NCI-H345 treated with DMSO at 0.1 percent for 48 hours (cell line): ENCODE data around the gene SSTR5.

Experiments used
- DNase-seq: peaks from one replicate; lab custom pipeline; 2025; ENCODE audit not compliant: unreplicated experiment; lab: John Stamatoyannopoulos, UW

The SSTR5 gene

DNA sequence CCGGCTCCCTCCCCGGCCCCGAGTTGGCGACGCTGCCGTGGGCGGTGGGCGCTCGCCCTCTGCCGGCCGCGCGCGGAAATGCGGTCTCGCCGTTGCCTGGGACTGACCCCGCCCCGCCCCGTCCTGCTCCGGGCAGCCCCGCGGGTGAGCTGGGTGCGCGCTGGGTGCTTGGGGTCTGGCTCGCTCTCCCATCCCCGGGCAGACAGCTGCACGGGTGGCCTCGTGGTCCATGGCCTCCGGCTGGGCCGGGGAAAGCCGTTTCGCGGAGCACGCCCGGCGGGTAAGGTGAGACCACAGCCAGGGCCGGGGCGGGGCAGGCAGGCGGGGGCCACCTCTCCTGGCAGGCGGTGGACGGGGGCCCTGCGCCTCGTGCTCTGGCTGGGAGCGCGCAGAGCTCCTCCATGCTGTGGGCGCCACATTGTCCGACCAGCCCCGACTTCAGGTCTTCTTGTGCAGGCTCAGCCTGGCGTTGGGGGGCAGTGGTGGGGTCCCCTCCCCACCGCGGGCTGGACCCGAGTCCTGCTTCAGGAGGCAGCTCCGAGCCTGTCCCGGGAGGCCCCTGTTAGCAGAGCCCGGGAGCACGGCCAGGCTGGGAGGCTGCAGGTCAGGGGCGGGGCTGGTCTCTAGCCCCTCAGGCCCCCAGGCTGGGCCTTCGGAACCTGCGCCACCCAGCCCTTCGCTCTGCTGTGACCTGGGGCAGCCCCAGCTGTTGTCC, 30.5 kb downstream of the SSTR5 start:
- peak; percentile 26 for DNase-seq

DNA sequence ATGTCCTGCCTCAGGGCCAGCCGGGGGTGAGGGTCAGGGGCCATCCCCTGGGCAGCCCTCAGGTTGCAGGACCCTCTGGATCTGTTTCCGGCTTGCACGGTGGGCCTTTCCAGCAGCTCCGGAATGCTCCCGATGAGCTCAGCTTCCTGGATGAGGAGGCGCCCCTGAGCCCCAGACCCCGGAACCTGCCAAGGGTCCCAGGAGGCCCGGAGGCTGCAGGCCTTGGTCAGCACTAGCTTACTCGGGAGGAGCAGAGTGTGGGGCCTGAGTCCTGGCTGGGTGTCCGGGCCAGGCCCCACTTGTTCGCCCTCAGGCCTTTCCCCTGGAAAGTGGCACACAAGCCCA, 31.1 kb downstream of the SSTR5 start:
- no peak for DNase-seq

DNA sequence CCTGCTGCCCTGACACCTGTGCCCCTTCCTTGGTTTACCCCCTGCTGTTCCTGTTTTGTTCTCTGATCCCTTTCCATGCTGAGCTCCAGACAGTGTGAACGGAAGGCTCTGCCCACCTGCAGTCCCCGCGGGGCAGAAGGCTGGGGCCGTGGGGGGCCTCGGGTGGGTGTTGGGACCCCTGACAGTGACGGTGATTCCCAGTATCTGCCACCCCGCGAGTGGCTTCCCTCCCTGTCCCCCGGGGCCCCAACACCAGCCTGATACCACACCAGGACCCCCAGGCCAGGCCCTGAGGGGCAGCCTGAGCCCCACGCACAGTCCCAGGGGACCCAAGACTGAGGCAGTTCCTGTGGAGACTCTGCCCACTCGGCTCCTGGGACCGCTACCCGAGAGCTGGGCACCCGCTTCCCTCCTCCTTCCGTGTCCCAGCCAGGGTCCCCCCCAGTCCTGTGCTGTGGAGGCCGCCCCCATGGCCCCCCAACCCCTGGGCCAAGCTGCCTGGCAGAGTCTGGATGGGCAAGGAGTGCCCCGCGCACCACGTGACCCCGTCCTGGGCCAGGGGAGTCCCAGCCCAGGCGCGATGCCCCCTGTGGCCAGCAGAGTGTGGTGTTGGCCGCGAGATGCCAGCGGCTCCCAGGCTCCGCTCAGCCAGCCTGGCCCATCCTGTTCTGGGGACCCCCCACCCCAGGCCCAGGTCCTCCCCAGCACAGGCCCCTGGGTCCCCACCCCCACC, 33.5 kb downstream of the SSTR5 start:
- DNase-seq: peak; percentile 45

DNA sequence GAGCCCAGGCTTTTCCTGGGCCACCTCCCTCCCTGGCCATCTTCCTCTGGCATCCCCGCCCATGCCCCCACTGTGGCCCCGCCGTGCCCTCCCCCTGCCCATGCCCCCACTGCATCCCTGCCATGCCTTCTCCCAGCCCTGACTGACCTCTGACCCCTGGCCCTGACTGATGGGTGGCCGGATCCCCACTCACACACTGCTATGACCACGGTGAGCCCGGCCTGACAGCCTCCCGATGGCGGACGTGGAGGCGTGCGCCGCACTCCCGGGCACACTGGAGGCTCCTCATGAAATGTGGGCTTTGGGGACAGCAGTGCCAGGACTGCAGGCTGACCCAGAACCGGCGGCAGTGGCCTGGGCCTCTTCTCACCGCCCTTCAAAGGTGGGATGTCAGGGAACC, 34.1 kb downstream of the SSTR5 start:
- no peak for DNase-seq

DNA sequence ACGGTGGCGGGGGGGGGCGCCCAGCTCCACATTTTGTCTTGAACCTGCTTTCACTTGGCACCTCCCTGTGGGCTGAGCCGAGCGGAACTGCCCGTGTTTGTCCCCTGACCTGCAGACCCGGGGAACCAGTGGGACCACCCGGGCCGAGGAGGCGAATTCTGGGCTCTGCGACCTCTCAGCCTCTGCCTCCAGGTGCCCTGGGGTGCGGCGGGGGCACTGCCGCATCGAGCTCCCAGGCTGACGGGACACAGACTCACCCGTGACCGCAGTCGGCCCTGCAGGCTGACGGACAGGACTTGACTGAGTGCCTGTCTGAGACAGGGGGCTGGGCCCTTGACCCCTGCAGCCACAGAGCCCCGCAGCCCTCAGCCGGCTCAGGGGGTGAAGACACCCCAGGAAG, 34.6 kb downstream of the SSTR5 start:
- no peak for DNase-seq

DNA sequence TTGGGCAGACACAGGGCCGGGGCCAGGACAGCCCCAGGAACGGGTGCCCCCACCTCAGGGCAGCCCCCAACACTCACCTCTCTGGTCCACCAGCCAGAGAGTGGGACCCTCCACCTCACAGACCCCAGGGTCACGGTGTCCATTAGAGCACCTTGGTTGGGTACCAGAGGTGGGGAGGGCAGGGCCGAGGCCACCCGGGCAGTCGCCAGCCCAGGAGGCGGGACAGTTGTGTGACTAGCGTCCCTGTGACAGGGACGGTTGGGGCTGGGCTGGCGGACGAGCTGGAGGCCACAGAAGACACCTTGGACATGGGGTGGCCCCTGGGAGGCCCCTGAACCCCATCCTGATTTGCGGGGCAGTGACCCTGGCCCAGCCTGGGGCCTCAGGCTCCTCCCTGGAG, 35.2 kb downstream of the SSTR5 start:
- DNase-seq: no peak

DNA sequence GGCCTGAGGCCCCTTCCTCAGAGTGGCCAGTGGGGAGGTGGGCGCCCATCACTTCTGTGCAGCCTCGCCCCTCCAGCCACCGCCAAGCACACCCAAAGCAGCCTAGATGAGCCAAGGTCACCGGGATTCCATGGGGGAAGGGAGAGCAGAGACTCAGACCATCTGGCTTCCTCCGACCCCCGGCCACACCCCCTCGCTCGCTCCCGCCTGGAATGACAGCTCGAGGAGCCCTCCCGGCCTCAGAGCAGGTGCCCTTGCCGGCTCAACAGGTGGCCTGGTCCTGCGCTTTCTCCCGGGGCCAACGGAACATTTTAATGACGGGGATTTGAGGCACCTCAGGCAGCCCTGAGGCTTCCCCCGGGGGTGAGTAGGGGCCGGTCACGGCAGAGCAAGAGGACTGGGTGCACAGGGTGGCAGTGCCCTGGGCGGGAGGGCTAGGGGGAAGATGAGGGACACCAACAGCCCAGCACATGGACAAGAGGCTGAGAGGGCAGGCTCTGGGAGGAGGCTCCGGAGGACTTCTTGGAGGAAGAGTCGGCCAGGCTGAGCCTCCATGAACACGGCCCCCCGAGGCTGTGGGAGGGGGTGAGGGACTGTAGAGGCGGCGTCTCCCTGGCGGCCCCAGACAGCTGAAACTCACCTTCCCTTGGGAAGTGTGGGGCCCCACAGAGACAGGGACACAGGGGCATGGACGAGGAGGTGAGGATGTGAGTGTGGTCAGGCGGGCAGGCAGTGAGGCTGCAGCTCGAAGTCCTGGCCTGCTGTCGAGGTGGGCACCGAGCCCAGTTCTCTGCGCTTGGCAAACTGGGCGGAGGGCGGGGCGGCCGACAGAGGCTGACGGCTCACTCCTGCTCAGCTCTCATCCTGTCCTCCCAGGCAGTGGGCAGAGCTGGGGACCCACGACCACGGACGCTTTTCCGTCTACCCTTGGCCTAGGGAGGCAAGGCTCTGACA, 36.0 kb downstream of the SSTR5 start:
- DNase-seq: no peak

DNA sequence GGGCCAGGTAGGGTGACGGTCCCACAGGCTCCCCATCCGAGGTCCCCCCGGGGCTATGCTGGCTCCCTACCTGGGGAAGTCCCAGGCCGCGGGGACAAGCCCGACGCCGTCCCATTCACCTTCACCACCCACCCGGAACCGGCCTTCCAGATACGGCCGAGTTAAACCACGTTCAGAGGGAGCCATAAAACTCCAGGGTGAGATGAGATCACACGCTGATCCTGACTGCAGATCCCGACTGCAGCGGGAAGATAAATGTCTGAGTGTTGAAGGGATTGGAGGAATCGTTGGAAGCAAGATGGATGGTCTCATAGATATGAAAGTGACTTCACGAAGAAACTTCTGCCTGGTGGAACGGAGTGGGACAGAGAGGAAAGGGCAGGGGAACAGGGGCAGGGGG, 37.1 kb downstream of the SSTR5 start:
- DNase-seq: no peak

DNA sequence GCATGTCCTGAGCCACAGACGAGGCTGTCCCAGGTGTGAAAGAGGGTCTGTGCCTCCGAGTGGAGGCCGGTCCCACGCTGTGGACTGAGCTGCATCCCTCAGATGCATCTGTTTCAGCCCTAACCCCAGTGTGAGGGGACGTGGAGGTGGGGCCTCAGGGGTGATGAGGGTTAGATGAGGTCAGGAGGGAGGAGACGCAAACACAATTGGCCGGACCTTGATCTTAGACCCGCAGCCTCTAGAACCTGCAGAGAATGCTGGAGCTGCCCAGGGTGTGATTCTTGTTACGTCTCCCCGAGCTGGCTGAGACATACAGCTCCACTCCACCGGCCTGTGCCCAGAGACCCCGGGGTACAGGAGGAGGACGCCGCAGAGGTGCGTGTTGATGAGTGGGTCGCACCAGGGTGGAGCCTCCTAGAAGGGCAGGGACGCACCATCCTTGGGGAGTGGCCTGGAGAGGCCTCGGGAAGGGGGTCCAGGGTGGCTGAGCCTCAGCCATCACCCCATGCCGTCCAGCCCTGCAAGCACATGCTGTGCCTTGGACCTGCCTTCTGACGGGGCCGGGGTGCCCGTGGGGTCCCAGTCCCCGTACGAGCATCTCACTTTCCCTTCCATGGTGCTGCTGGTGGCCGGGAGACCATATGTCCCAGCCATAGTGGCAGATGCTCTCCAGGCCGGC, 40.1 kb downstream of the SSTR5 start:
- no peak for DNase-seq

DNA sequence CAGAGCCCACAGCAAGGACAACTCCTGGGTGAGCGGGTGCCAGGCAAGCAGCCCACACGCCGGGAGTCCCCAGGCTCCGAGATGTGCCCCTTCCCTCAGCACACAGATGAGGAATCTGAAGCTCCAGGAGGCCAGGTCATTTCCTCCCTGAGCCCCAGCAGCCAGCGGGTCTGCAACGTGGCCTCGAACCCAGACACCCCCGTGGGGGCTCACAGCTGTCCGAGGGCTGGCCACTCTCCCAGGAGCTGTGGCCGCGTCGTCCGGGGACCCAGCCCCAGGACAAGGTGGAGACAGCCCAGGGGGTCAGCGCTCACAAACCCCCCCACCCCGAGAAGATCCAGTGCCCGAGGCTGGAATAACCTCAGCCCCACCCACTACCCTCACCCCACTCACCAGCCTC, 40.9 kb downstream of the SSTR5 start:
- no peak for DNase-seq

DNA sequence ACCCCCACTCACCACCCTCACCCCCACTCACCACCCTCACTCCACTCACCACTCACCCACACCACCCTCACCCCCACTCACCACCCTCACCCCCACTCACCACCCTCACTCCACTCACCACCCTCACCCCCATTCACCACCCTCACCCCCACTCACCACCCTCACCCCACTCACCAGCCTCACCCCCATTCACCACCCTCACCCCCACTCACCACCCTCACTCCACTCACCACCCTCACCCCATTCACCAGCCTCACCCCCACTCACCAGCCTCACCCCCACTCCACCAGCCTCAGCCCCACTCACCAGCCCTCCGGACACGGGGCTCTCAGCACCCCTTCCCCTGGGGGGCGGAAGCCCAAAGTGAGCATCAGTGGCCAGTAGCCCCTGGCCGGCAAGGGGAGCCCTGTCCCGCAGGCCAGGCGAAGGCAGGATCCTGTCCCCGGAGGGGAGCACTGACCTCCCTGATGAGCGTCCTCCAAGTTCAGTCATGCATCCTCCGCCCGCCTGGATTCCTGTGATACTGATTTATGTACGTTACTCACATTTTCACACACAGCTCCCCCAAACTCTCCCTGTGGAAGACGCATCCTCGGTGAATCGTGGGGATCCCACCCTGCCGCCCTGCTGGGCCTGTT, 41.5 kb downstream of the SSTR5 start:
- no peak for DNase-seq

DNA sequence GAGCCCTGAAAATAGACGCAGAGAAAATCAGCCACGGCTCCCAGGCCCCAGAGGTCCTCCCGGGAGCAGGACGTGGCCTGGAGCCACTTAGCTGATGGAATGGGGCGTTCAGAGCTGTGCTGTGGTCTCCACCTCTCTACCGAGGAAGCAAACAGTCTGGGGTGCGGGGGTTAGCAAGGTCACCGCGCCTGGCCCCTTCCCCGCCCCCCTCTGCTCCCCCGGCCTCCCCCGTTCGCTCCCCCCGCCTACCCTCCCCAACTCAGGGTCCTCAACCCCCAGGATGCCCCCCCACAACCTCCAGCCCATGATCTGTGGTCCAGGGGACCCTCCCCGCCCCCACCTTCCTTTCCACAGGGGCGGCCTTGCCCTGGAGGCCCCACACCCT, 44.1 kb downstream of the SSTR5 start:
- DNase-seq: no peak

DNA sequence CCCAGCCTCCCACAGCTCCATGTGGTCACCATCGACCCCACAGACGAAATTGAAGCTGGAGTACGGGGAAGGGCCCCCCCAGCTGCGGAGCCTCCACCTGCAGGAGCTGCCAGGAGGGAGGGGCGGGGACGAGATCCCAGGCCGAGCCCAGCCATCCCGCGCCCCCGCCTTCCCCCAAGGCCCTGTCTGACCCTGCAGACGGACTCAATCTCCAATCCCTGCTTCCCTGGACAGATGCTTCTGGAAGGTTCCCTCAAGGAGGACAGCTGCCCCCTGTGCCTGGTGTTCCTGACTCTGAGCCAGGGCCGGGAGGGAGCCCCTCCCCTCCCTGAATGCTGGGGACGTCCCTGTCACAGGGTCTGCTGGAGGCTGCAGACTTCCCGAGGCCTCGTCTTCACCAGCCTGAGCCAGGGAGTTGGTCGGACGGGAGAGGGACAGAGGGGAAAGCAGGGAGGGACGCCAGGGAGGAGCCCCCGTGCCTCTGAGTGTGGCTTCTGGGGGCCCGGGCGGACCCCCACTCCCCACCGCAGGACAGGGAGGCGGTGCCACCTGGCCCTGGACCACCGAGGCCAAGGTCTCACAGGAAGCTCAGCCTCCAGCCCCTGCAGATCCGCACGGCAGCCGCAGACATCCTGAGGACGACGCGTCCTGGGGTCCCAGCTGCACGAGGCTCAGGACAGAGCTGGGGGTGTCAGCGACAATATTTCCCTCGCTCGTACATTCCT, 44.8 kb downstream of the SSTR5 start:
- DNase-seq: no peak

DNA sequence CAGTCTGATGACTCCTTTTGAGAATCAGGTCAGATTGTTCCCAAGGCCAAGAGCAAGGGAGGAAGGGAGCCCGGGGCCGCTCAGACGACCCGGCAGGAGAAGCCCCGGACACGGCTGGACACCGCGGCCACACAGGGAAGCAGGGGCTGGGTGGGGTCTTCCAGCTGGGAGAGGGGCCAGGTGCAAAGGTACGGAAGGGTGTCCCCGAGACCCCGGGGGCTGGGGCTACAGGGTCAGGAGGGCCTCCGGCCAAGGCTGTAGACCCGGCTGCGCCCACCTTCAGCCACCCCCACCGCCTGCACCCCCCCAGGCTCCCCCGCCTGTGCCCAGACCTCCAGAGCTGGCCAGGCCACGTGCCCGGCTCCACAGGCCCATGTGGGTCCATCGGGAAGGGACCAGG, 45.4 kb downstream of the SSTR5 start:
- no peak for DNase-seq

DNA sequence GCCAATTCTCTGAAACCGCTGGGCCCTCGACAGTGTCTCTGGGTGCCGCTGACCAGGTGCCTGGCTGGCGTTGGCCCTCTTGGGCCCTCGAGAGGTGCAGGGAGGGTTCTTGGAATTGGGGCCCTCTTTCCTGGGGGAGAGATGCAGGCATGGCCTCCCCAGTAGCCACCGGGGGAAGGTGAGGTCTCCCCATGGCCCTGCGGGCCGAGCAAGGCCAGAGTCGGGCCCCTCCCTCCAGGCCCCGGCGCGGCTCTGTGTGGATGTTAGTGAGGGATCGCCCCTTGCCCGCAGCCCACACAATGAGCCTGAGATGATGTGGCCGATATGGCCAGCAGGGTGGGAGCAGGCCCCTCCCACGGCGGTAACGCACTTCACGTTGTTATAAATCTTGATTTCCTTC, 46.6 kb downstream of the SSTR5 start:
- DNase-seq: no peak

DNA sequence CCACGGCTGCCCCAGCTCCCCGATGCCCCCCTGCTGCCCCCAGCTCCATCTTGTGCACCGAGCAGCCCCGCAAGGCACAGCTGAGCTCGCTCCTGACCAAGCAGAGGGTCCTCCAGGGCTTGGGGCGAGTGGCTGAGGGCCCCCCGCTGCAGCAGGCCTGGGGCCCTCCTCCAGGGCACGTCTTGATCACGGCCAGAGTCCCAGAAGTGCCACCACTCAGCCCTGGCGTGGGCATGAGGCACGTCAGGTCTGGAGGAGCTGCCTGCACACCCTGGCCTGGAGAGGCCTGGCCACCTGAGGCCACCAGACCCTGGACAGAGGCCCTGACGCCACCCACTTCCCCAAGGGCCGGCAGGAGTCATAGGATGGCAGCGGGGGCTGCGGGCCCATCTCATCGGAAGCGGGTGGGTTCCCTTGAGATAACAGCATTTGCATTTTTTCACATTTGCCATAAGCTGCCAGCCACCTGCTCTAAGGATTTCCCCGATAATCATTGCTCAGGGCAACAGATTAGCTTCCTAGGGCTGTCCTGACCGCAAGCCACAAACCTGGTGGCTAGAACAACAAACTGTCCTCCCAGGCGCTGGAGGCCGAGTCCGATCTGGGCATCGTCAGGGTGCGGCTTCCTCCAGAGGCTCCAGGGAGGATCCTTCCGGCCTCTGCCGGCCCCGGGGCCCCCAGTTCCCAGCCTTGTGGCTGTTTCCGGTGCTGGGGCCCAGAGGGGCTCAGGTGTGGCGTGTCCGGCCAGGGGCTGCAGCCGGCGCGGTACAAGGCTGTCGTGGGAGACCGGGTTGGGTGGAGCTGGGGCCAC, 47.4 kb downstream of the SSTR5 start:
- no peak for DNase-seq

DNA sequence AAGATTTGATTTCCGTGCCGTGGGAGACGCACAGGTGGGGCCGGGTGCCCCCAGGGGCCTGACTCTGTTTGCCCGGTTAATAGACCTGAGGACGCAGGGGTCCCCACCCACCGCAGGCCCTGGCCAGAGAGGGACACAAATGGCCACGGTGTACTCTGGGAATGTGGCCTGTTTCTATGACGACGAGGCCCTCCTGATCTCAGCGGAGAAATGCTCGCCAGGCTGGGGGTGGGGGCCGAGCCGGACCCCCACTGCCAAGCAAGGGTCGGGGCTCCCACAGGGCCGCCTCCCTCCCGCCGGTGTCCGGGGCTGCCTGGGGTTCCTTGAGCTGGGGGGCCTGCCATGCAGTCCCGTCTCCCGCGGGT, 48.0 kb downstream of the SSTR5 start:
- no peak for DNase-seq

DNA sequence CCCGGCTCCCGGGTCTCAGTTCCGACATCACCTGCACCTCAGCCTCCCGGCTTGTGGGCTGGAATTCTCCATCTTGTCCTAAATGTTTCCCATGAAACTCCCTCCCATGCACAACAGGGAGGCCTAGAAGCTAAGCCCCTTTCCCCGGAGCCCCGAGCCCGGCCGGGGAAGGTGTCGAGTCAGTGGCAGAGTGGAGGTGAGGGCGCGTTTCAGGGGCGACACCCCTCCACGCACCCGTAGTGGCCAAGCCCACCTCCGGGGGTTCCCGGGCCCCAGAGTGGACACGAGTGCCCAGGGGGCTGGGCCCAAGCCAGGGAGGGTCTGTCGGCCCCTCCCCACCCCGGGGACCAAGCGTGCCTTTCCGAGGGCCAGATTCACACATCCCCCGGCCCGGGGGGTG, 48.5 kb downstream of the SSTR5 start:
- DNase-seq: no peak

DNA sequence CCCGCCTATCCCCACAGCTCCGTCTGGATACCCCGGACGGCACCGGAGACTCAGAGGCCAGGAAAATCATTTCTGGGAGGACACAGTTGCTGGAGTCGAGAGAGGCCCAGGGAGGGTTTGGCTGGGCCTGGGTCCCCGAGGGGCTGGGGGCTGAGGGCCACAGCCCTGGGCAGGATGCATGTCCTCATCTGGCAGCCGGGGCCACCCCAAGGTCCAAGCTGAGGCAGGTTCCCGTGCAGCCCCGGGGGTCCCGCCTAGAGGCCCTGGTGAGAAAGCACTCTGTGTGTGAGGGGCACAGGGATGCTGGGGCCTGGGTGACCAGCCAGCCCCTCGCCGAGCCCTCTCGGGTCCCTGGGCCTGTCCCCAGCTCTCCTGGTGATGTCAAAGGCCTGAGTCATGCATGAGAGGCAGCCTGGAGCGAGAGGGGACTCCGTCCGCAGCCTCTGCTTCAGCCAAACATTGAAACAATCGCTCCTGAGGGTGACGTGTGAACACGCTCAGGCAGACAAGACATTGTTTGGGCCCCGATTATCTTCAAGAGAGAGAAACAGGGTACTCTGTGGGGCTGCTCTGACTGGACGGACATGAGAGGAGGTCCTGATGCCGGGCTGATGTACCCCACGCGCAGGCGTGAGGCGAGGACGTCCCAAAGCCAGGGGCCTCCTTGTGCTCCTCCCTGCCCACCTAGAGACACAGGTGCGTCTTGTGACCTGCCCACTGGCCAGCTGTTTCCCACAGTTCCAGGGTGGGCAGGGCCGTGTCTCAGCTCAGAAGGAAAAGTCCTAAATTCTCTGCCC, 49.3 kb downstream of the SSTR5 start:
- DNase-seq: no peak
